Parathyroid adenoma (tissue), 2 donors: Measurements from ENCODE around the gene TBC1D14.

Source experiments
- H2AFZ ChIP-seq: fragments of 300-600 bp; sonication (generic); one replicate; pipeline ENCODE4 v1.7.0; 2017; ENCODE audit warnings: antibody characterized with exemption, mild to moderate bottlenecking
- H3K27ac ChIP-seq: fragments of 300-600 bp; sonication (generic); one replicate; pipeline ENCODE4 v1.7.0; 2017
- H3K27me3 ChIP-seq: fragments of 300-600 bp; sonication (generic); one replicate; pipeline ENCODE4 v1.7.0; 2017; ENCODE audit warnings: low read length; ENCODE audit not compliant: control insufficient read depth, insufficient read depth
- H3K36me3 ChIP-seq: fragments of 300-600 bp; sonication (generic); one replicate; pipeline ENCODE4 v1.7.0; 2017; ENCODE audit warnings: low read length; ENCODE audit not compliant: control insufficient read depth, insufficient read depth
- H3K4me1 ChIP-seq: fragments of 300-600 bp; sonication (generic); one replicate; pipeline ENCODE4 v1.7.0; 2017; ENCODE audit warnings: control low read depth
- H3K4me2 ChIP-seq: fragments of 300-600 bp; sonication (generic); one replicate; pipeline ENCODE4 v1.7.0; 2017; ENCODE audit warnings: low read length
- H3K4me3 ChIP-seq: fragments of 300-600 bp; sonication (generic); one replicate; pipeline ENCODE4 v1.7.0; 2017; ENCODE audit warnings: low read depth, low read length
- H3K79me2 ChIP-seq: fragments of 300-600 bp; sonication (generic); one replicate; pipeline ENCODE4 v1.7.0; 2017; ENCODE audit warnings: control low read depth
- H3K9ac ChIP-seq: fragments of 300-600 bp; sonication (generic); one replicate; pipeline ENCODE4 v1.7.0; 2017; ENCODE audit warnings: mild to moderate bottlenecking
- H3K9me3 ChIP-seq: fragments of 300-600 bp; sonication (generic); one replicate; pipeline ENCODE4 v1.7.0; 2017; ENCODE audit warnings: low read length; ENCODE audit not compliant: control insufficient read depth
- CTCF ChIP-seq: fragments of 300-600 bp; sonication (generic); IDR thresholded peaks from one replicate; pipeline ENCODE4 v1.7.0; 2017; ENCODE audit warnings: antibody characterized with exemption, mild to moderate bottlenecking
- donor health status: primary hyperparathyroidism.

TBC1D14 gene

GRCh38 chr4:7073059-7073458 lies 163.4 kb downstream of the TBC1D14 start:
- Histone ChIP-seq H3K4me3 (no peak overlapping the region), H3K36me3 (no peaks in the 10 kb centered on the region), H3K9me3 (no peaks in the 10 kb centered on the region), H3K27ac (no peak overlapping the region), H3K4me1 (no peaks in the 10 kb centered on the region), H3K9ac (no peak overlapping the region), H3K4me2 (no peak overlapping the region), H2AFZ (no peak overlapping the region), H3K27me3 (no peaks in the 10 kb centered on the region), H3K79me2 (no peaks in the 10 kb centered on the region)
- no peak for TF ChIP-seq CTCF

- Histone ChIP-seq H3K36me3 (no peaks in the 10 kb centered on the region), H3K4me2 (no peak overlapping the region), H3K9me3 (no peaks in the 10 kb centered on the region), H3K27me3 (no peaks in the 10 kb centered on the region), H3K27ac (no peak overlapping the region), H3K79me2 (no peaks in the 10 kb centered on the region), H3K4me1 (no peaks in the 10 kb centered on the region), H3K9ac (no peak overlapping the region), H2AFZ (no peak overlapping the region), H3K4me3 (no peak overlapping the region)
- TF ChIP-seq CTCF, result no peak
Measured at GRCh38 chr4:7073526-7074390, 164.1 kb downstream of the TBC1D14 start.

- Histone ChIP-seq H3K27ac (no peak overlapping the region), H3K79me2 (no peaks in the 10 kb centered on the region), H3K4me3 (no peak overlapping the region), H3K9ac (no peak overlapping the region), H3K9me3 (no peaks in the 10 kb centered on the region), H3K36me3 (no peaks in the 10 kb centered on the region), H2AFZ (no peak overlapping the region), H3K4me1 (no peaks in the 10 kb centered on the region), H3K4me2 (no peak overlapping the region), H3K27me3 (no peaks in the 10 kb centered on the region)
- no peak for TF ChIP-seq CTCF
Measured at GRCh38 chr4:7074426-7074825, 164.8 kb downstream of the TBC1D14 start.

- H3K9me3 ChIP-seq, result no peaks in the 10 kb centered on the region
- H3K4me1 ChIP-seq, result no peaks in the 10 kb centered on the region
- H3K27ac ChIP-seq, result no peak overlapping the region
- no peaks in the 10 kb centered on the region for H3K79me2 ChIP-seq
- H3K27me3 ChIP-seq, result no peaks in the 10 kb centered on the region
- H3K36me3 ChIP-seq, result no peaks in the 10 kb centered on the region
- TF ChIP-seq CTCF, result no peak
- no peak overlapping the region for H3K9ac ChIP-seq
- no peak overlapping the region for H3K4me3 ChIP-seq
- H2AFZ ChIP-seq, result no peak overlapping the region
- H3K4me2 ChIP-seq, result no peak overlapping the region
Measured at GRCh38 chr4:7075962-7076695, 166.5 kb downstream of the TBC1D14 start.
